RPMI7951 (cell line): Measurements from ENCODE around the gene GPR176. TPM values are rescaled to one million over a fixed set of nuclear protein-coding genes. Genes with fewer than 3 reads are reported as not detected.
"Not testable (repeated sequence)": the region's sequence is repeated elsewhere in the genome, so short reads cannot be mapped to it uniquely, and the experiment has no call there.

Source experiments
- DNase-seq: peaks from one replicate; pipeline ENCODE4 v3.0.0-alpha.2; 2012; ENCODE audit warnings: low read depth
- total RNA-seq: library from RNA; depleted of rRNA; stranded (reverse); fragments of >200 nt; shearing (Covaris generic); gene quantifications from 2 replicates; pipeline ENCODE4 v1.2.3, GENCODE V29; 2014

The GPR176 gene
- total RNA-seq, 1 experiment from 2014 or later: 44.5 TPM

DNA sequence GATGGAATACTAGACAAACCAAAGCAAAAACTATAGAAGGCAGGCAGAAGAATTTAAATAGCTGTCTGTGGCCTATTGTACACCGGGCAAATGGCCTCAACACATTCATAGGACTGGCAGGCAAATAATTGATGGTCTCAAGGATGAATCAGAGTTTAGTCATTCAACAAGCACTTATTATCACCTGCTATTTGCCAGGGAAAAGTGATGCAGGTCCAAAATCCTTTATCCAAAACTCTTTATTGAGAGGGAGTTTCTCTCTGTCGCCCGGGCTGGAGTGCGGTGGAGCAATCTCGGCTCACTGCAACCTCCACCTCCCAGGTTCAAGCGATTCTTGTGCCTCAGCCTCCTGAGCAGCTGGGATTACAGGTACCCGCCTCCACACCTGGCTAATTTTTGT lies 16.1 kb upstream of the GPR176 start:
- peak; percentile 74 for DNase-seq

- DNase-seq: no peak
Observed at GRCh38 chr15:39935241-39935640, 15.2 kb upstream of the GPR176 start.

DNA sequence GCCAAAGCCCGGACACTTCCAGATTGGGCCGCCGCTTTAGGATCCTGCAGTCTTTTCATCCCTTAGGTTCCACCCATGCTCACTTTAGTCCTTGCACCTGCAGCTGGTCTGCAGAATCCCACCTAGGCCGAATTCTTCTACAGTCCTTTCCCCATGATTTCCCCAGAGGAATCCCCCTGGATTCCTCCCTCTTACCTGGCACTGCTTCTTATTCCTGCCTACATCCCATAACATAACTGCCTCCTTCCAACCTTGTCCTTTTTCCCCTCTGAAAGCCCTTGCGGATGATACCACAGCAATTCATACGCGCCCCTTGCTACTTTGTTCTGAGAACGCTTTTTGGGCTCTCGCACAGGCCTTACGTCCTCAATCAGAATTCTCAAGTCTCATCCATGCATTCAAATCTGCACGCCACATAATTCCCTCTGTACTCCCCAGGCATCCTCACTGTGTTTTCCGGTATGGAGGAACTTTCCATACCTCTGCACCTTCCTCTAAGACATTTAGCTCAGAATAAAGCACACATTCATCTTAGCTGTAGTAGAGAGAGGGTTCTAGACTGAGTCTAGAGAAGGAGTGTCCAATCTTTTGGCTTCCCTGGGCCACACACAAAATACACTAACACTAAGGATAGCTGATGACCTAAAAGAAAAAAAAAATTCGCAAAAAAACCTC lies 14.5 kb upstream of the GPR176 start:
- DNase-seq: peak; percentile 39

GRCh38 chr15:39931615-39932014 lies 11.5 kb upstream of the GPR176 start:
- DNase-seq: peak; percentile 31

DNA sequence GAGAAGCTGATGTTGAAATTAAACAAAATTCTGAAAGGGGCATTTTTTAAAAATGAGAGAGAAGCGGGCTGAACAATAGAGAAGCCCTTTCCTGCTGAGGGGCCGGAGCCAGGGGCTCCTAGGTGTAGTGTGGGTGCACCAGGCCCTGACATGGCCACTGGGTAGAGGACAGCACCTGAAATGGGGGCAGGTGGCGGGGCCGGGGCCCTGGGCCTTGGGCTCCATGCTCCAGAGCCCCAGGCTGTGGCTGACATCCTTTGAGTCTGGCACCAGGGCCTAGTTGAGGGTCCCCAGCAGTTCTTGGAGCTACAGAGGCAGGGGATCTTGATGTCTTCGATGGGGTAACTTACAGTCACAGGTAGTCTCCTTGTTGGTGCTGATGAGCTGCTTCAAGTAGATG lies 6.5 kb upstream of the GPR176 start:
- DNase-seq: no peak

DNA sequence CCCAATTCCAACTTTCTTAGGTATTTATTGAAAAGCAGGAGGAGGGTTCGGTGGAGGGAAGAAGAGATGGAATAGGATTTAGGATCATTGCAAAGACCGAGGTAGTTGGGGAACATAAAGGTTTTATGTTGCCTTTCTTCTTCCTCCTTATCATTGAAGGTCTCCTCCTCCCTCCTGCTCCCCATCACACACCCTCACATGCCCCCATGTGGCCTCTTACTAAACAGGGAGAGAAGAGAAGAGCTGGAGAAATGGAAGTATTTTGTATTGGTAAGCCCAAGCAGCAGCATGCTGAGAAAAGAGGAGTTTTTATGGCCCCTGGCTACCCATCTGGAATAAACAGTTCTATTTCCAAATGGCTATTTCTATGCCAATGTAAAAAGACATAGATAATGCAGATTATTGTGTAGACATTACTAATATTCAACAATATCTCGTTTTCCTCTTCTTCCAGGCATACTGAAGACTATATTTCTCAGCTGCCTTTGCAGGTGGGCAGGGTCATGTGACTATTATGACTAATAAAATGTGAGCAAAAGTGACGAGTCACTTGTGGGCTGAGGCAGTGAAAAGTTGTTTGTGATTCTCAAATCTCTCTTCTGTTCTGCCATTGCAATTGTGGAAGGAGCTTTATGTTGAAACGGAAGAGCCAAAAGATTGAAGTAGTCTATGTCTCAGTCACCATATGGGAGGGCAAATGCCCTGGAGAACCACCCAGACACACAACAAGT lies 5.2 kb upstream of the GPR176 start:
- DNase-seq: peak; percentile 63

DNA sequence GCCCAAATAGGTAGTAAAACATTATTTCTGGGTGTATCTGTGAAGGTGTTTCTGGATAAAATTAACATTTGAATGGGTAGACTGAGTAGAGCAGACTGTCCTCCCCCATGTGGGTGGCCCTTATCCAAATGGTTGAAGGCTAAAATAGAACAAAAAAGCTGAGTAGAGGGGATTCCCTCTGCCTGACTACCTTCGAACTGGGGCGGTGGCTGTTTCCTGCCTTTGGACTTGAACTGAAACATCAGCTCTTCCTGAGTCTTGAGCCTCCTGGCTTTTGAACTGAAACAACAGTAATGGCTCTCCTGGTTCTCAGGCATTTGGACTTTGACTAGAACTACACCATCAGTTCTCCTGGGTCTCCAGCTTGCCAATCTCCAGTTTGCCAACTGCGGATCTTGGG lies 4.4 kb upstream of the GPR176 start:
- DNase-seq: no peak

GRCh38 chr15:39922462-39923092 lies 2.5 kb upstream of the GPR176 start:
- DNase-seq: peak; percentile 50

GRCh38 chr15:39921274-39921638 lies 1.2 kb upstream of the GPR176 start:
- DNase-seq: no peak

- peak; percentile 86 for DNase-seq
Observed at GRCh38 chr15:39920510-39921273, 626 bp upstream of the GPR176 start.

GRCh38 chr15:39919411-39919747 lies 687 bp downstream of the GPR176 start:
- DNase-seq: no peak

DNA sequence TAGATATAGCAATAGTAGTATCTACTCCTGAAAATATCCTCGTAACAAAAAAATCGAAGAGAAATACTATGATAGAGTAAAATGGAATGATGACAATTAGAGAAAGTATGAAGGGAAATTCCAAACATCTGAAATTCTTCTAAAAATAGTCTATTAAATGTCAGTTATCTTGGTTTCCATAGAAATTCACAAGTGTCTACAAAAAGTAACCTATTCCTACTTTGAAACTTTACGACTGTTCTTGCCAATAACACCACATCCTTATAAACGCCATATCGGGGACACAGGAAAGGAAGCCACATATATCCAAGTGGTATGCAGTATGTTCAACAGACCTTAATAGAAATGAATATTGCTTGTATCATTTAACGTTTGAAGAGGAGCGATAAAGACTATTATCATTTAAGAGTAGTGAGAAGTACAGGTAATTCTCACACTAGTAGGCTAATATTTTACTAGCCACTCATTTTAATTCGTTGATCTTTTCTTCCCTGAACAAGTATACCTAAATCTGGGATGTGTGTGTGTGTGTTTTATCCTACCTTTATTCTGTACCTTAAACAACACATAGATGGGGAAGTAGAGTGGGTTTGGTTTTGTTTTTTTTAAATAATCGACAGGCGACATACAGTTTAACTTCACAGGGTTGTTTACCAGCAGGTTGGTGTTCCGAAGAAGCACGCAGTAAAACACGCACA lies 1.2 kb downstream of the GPR176 start:
- peak; percentile 71 for DNase-seq

GRCh38 chr15:39914977-39915376 lies 5.1 kb downstream of the GPR176 start:
- no peak for DNase-seq

DNA sequence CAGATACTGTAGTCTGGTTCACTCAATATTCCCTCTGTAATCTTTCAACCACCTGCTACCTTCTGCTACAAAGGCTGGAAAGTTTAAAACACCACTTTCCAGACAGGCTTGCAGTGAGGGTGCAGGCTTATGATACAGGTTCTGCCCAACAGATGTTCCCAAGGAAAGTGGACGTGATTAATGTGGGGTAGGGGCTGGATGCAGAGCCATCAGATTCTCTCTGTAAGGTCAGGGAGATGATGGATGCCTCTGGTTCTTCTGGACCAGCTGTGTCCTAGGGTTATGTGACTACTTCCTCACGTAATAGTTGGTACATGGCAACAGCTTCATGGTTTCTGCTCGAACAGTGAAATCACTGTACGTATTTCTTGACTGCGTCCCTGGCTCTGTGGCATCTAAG lies 11.1 kb downstream of the GPR176 start:
- DNase-seq: no peak

DNA sequence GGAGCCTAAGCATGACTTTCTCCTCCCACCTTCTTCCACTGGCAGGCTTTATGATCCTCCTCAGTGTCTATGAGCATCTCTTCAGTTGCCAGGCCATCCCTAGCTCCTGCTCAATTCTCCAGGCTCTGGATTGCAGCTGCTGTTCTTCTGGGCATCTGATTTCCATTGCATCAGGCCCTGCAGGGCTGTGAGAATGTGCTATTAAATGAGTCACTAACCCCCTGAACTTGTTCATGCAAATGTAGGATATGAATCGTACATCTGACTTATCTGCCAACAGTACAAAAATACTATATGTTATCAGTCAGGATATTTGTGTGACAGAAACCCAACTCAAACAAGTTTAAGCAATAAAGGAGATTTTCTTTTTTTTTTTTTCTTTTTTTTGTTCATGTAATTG lies 11.9 kb downstream of the GPR176 start:
- DNase-seq: peak; percentile 90

DNA sequence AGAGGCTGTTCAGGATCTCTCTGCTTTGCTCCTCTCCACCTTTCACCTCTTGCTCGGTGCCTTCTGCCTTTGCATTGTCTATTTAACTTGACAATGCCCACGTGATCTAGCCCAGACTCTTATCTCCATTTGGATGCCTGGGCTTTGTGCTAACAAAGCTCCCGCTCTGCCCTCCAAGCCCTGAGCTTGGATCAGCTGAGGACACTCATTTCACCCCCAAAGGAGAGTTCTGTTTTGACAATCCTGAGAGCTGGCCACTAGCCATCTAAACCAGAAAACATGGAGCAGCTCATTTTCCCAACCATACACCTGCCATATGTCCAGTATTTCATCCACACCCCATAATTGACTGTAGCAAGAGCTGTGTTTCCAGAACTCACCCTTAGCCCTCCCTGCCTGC lies 12.8 kb downstream of the GPR176 start:
- DNase-seq: no peak

- DNase-seq: no peak
Observed at GRCh38 chr15:39904115-39904514, 16.0 kb downstream of the GPR176 start.

GRCh38 chr15:39898317-39898716 lies 21.7 kb downstream of the GPR176 start:
- no peak for DNase-seq

- no peak for DNase-seq
Observed at GRCh38 chr15:39896846-39897245, 23.2 kb downstream of the GPR176 start.

DNA sequence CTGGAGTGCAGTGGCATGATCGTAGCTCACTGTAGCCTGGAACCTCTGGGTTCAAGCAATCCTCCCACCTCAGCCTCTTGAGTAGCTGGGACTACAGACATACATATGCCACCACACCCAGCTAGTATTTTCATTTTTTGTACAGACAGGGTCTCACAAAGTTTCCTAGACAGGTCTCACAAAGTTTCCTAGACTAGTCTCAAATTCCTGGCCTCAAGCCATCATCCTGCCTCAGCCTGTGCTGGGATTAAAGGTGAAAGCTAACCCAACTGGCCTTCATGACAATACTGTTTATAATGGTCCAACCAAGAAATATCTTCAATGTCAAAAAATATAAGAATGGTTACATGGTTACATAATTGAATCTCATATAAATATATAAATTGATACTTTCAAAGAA lies 24.0 kb downstream of the GPR176 start:
- no peak for DNase-seq

GRCh38 chr15:39893051-39893450 lies 27.0 kb downstream of the GPR176 start:
- DNase-seq: not testable (repeated sequence)

GRCh38 chr15:39892418-39892817 lies 27.6 kb downstream of the GPR176 start:
- DNase-seq: no peak
